T-helper 1 cell treated with Interleukin-12 subunit alpha and Interleukin-12 subunit beta and Interleukin-4 antibody, amounts not matched to agents 30 μg/mL and 1 μg/mL, for 36 hours (primary cell): ENCODE data around the gene JARID2.

Experiments used
- H3K27ac Mint-ChIP-seq: one replicate; pipeline ENCODE4 v1.8.0; 2021; ENCODE audit warnings: mild to moderate bottlenecking, mixed read lengths
- H3K27me3 Mint-ChIP-seq: one replicate; pipeline ENCODE4 v1.8.0; 2021; ENCODE audit warnings: low read depth, mixed read lengths
- H3K36me3 Mint-ChIP-seq: one replicate; pipeline ENCODE4 v1.8.0; 2021; ENCODE audit warnings: low read depth, mixed read lengths
- H3K4me1 Mint-ChIP-seq: one replicate; pipeline ENCODE4 v1.8.0; 2021; ENCODE audit warnings: low read depth, mixed read lengths
- H3K4me3 Mint-ChIP-seq: one replicate; pipeline ENCODE4 v1.8.0; 2021; ENCODE audit warnings: mild to moderate bottlenecking, moderate library complexity, mixed read lengths
- H3K9me3 Mint-ChIP-seq: one replicate; pipeline ENCODE4 v1.8.0; 2021; ENCODE audit warnings: mixed read lengths

The JARID2 gene

GRCh38 chr6:15562977-15563376 is 317.1 kb downstream of the JARID2 start:
- Mint-ChIP-seq H3K9me3 (no peaks in the 10 kb centered on the region), H3K27ac (no peak overlapping the region), H3K4me3 (no peak overlapping the region), H3K27me3 (no peaks in the 10 kb centered on the region), H3K4me1 (no peaks in the 10 kb centered on the region), H3K36me3 (no peaks in the 10 kb centered on the region)

GRCh38 chr6:15569035-15569995 is 323.4 kb downstream of the JARID2 start:
- no peak overlapping the region for H3K4me3 Mint-ChIP-seq
- no peaks in the 10 kb centered on the region for H3K36me3 Mint-ChIP-seq
- no peaks in the 10 kb centered on the region for H3K9me3 Mint-ChIP-seq
- H3K27me3 Mint-ChIP-seq: no peaks in the 10 kb centered on the region
- no peaks in the 10 kb centered on the region for H3K4me1 Mint-ChIP-seq
- no peak overlapping the region for H3K27ac Mint-ChIP-seq

GRCh38 chr6:15570171-15570570 is 324.3 kb downstream of the JARID2 start:
- Mint-ChIP-seq H3K27ac (no peak overlapping the region), H3K27me3 (no peaks in the 10 kb centered on the region), H3K4me3 (no peak overlapping the region), H3K9me3 (no peaks in the 10 kb centered on the region), H3K4me1 (no peaks in the 10 kb centered on the region), H3K36me3 (no peaks in the 10 kb centered on the region)
